HEK293 (cell line): ENCODE measurements around the gene ZC3H15.

Experiments
- CTCF ChIA-PET: fragments of 350-600 bp; formaldehyde crosslinking; extraction: SDS; loops from one replicate; lab custom pipeline; 2021; ENCODE audit warnings: antibody characterized with exemption; lab: Yijun Ruan, JAX
- POLR2A ChIA-PET: fragments of 300-600 bp; formaldehyde crosslinking; extraction: SDS; loops from one replicate; lab custom pipeline; 2020; ENCODE audit warnings: antibody characterized with exemption, inconsistent platforms; lab: Yijun Ruan, JAX
- H3K27ac ChIP-seq: fragments of 200-500 bp; sonication (Bioruptor generic); 2 replicates; pipeline ENCODE4 v1.5.1; 2014; ENCODE audit warnings: low read depth, low read length, control low read depth, inconsistent platforms; ENCODE audit errors: extremely low read depth
- H3K36me3 ChIP-seq, 2 experiments: fragments of 200-500 bp in 1 of 2; sonication (Bioruptor generic) in 1 of 2; 1 replicate in 1 of 2; 2 replicates in 1 of 2; pipeline ENCODE4 v1.5.1; 2014 to 2017; ENCODE audit warnings: inconsistent platforms in 2 of 2, low read length in 2 of 2; ENCODE audit not compliant: control insufficient read depth in 2 of 2, insufficient read depth in 1 of 2
- H3K4me1 ChIP-seq: fragments of 200-500 bp; sonication (Bioruptor generic); 2 replicates; pipeline ENCODE4 v1.5.1; 2014; ENCODE audit warnings: mild to moderate bottlenecking, low read length, inconsistent platforms; ENCODE audit not compliant: control insufficient read depth, insufficient read depth
- H3K4me3 ChIP-seq: 2 replicates; pipeline ENCODE4 v1.5.1; 2011; ENCODE audit warnings: low read depth, mild to moderate bottlenecking, control low read depth, low read length, moderate library complexity
- H3K9me3 ChIP-seq: fragments of 200-500 bp; sonication (Bioruptor generic); 2 replicates; pipeline ENCODE4 v1.5.1; 2014; ENCODE audit warnings: low read depth, low read length, inconsistent platforms; ENCODE audit not compliant: control insufficient read depth, insufficient read depth
- HOXD13 ChIP-seq: sonication (generic); formaldehyde crosslinking; IDR thresholded peaks from 2 replicates; pipeline ENCODE4 v1.8.0; 2022; ENCODE audit warnings: missing genetic modification reagents, borderline replicate concordance
- ZNF341 ChIP-seq: fragments of 450-650 bp; formaldehyde crosslinking; IDR thresholded peaks from 2 replicates; pipeline ENCODE4; 2016; ENCODE audit warnings: low read depth, missing biosample characterization, missing genetic modification characterization
- ZNF571 ChIP-seq: fragments of 450-650 bp; formaldehyde crosslinking; IDR thresholded peaks from 2 replicates; pipeline ENCODE4 v1.5.0; 2017; ENCODE audit warnings: missing biosample characterization, missing genetic modification characterization
- ZNF600 ChIP-seq: fragments of 450-650 bp; formaldehyde crosslinking; IDR thresholded peaks from 2 replicates; pipeline ENCODE4 v1.5.1; 2016; ENCODE audit warnings: missing biosample characterization, missing genetic modification characterization
- ZNF654 ChIP-seq: fragments of 450-650 bp; formaldehyde crosslinking; IDR thresholded peaks from 2 replicates; pipeline ENCODE4 v1.5.1; 2016; ENCODE audit warnings: low read depth, missing biosample characterization, missing genetic modification characterization
- ZNF843 ChIP-seq: fragments of 450-650 bp; formaldehyde crosslinking; IDR thresholded peaks from 2 replicates; pipeline ENCODE4 v1.5.1; 2016; ENCODE audit warnings: missing biosample characterization, missing genetic modification characterization
- TF ChIP-seq, protein P1 (sequence below): IDR thresholded peaks from 2 replicates; pipeline ENCODE4 v1.6.1; 2011; ENCODE audit warnings: mild to moderate bottlenecking, low read depth, low read length, borderline replicate concordance
- TF ChIP-seq, protein P2 (sequence below): fragments of 450-650 bp; formaldehyde crosslinking; IDR thresholded peaks from 2 replicates; pipeline ENCODE4 v1.5.1; 2017; ENCODE audit warnings: missing biosample characterization, missing genetic modification characterization
- TF ChIP-seq, protein P3 (sequence below): fragments of 450-650 bp; formaldehyde crosslinking; IDR thresholded peaks from 2 replicates; pipeline ENCODE4 v1.5.1; 2016; ENCODE audit warnings: missing biosample characterization, missing genetic modification characterization, low read depth
- TF ChIP-seq, protein P4 (sequence below): fragments of 450-650 bp; formaldehyde crosslinking; IDR thresholded peaks from 2 replicates; pipeline ENCODE4 v1.5.1; 2016; ENCODE audit warnings: missing biosample characterization, missing genetic modification characterization, borderline replicate concordance
- TF ChIP-seq, protein P5 (sequence below): fragments of 450-650 bp; formaldehyde crosslinking; IDR thresholded peaks from 2 replicates; pipeline ENCODE4 v1.5.1; 2016; ENCODE audit warnings: missing biosample characterization, missing genetic modification characterization
- TF ChIP-seq, protein P6 (sequence below): fragments of 450-650 bp; IDR thresholded peaks from 2 replicates; pipeline ENCODE4 v1.5.1; 2018; ENCODE audit warnings: missing biosample characterization, mild to moderate bottlenecking, missing genetic modification characterization

The ZC3H15 gene

DNA sequence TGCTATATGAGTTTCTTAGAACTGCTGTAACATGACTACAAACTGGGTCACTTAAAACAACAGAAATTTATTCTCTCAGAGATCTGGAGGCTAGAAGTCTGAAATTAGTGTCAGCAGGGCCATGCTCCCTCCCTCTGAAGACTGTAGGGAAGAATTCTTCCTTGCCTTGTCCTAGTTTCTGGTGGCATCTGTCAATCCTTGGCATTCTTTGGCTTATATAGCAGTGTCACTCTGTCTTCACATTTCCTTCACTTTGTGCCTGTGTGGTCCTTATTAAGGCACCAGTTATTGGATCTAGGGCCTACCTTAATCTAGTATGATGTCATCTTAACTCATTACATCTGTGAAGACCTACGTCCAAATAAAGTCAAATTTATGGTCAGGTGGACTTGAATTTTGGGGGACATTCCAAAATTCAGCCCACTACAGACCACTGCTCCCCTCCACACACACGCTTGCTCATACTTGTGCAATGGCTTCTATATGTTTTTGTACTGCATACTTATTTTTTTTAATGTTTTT lies 7.6 kb downstream of the ZC3H15 start:
- ChIA-PET CTCF (interaction anchor here (0.5 to 4.2 kb wide), 3 partner anchors 11 to 244 kb away, joined by 3 to 21 read pairs (median 8); no protein-coding TSS in a partner anchor), POLR2A (no interaction called here)
- H3K36me3 ChIP-seq = peaks cover 17 to 43% of the 10 kb centered on the region in 2 experiments
- no peak overlapping the region for H3K4me3 ChIP-seq
- H3K4me1 ChIP-seq = peaks cover 3% of the 10 kb centered on the region
- no peaks in the 10 kb centered on the region for H3K9me3 ChIP-seq
- H3K27ac ChIP-seq = no peak overlapping the region
- TF ChIP-seq, protein P1, sequence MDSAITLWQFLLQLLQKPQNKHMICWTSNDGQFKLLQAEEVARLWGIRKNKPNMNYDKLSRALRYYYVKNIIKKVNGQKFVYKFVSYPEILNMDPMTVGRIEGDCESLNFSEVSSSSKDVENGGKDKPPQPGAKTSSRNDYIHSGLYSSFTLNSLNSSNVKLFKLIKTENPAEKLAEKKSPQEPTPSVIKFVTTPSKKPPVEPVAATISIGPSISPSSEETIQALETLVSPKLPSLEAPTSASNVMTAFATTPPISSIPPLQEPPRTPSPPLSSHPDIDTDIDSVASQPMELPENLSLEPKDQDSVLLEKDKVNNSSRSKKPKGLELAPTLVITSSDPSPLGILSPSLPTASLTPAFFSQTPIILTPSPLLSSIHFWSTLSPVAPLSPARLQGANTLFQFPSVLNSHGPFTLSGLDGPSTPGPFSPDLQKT = no peak
- TF ChIP-seq, protein P2, sequence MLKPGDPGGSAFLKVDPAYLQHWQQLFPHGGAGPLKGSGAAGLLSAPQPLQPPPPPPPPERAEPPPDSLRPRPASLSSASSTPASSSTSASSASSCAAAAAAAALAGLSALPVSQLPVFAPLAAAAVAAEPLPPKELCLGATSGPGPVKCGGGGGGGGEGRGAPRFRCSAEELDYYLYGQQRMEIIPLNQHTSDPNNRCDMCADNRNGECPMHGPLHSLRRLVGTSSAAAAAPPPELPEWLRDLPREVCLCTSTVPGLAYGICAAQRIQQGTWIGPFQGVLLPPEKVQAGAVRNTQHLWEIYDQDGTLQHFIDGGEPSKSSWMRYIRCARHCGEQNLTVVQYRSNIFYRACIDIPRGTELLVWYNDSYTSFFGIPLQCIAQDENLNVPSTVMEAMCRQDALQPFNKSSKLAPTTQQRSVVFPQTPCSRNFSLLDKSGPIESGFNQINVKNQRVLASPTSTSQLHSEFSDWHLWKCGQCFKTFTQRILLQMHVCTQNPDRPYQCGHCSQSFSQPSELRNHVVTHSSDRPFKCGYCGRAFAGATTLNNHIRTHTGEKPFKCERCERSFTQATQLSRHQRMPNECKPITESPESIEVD (tag by site-specific recombination) = no peak
- TF ChIP-seq HOXD13 (CRISPR knock-in tag) = no peak
- no peak for TF ChIP-seq ZNF571 (tag by site-specific recombination)
- no peak for TF ChIP-seq ZNF843
- TF ChIP-seq, protein P3, sequence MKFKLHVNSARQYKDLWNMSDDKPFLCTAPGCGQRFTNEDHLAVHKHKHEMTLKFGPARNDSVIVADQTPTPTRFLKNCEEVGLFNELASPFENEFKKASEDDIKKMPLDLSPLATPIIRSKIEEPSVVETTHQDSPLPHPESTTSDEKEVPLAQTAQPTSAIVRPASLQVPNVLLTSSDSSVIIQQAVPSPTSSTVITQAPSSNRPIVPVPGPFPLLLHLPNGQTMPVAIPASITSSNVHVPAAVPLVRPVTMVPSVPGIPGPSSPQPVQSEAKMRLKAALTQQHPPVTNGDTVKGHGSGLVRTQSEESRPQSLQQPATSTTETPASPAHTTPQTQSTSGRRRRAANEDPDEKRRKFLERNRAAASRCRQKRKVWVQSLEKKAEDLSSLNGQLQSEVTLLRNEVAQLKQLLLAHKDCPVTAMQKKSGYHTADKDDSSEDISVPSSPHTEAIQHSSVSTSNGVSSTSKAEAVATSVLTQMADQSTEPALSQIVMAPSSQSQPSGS (tag by site-specific recombination) = peak; percentile 68; the same call in 1 of the 2 replicates
- no peak for TF ChIP-seq ZNF600 (tag by site-specific recombination)

DNA sequence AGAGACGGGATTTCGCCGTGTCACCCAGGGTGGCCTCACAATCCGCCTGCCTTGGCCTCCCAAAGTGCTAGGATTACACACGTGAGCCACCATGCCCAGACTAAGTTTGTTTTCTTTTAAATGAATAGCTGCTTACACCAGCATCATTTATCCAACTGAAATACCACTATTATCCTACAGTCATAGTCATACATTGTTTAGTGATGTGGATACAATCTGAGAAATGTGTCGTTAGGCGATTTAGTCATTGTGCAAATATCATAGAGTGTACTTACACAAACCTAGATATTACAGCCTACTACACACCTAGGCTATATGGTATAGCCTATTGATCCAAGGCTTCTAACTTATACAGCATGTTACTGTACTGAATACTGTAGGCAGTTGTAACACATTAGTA lies 10.3 kb downstream of the ZC3H15 start:
- TF ChIP-seq ZNF341 (tag by site-specific recombination) (no peak), ZNF654 (tag by site-specific recombination) (no peak)
- TF ChIP-seq, protein P4, sequence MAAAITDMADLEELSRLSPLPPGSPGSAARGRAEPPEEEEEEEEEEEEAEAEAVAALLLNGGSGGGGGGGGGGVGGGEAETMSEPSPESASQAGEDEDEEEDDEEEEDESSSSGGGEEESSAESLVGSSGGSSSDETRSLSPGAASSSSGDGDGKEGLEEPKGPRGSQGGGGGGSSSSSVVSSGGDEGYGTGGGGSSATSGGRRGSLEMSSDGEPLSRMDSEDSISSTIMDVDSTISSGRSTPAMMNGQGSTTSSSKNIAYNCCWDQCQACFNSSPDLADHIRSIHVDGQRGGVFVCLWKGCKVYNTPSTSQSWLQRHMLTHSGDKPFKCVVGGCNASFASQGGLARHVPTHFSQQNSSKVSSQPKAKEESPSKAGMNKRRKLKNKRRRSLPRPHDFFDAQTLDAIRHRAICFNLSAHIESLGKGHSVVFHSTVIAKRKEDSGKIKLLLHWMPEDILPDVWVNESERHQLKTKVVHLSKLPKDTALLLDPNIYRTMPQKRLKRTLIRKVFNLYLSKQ (tag by site-specific recombination) = no peak
- TF ChIP-seq, protein P5, sequence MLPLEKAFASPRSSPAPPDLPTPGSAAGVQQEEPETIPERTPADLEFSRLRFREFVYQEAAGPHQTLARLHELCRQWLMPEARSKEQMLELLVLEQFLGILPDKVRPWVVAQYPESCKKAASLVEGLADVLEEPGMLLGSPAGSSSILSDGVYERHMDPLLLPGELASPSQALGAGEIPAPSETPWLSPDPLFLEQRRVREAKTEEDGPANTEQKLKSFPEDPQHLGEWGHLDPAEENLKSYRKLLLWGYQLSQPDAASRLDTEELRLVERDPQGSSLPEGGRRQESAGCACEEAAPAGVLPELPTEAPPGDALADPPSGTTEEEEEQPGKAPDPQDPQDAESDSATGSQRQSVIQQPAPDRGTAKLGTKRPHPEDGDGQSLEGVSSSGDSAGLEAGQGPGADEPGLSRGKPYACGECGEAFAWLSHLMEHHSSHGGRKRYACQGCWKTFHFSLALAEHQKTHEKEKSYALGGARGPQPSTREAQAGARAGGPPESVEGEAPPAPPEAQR (tag by site-specific recombination) = no peak
- TF ChIP-seq, protein P6, sequence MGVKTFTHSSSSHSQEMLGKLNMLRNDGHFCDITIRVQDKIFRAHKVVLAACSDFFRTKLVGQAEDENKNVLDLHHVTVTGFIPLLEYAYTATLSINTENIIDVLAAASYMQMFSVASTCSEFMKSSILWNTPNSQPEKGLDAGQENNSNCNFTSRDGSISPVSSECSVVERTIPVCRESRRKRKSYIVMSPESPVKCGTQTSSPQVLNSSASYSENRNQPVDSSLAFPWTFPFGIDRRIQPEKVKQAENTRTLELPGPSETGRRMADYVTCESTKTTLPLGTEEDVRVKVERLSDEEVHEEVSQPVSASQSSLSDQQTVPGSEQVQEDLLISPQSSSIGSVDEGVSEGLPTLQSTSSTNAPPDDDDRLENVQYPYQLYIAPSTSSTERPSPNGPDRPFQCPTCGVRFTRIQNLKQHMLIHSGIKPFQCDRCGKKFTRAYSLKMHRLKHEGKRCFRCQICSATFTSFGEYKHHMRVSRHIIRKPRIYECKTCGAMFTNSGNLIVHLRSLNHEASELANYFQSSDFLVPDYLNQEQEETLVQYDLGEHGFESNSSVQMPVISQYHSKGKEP (tag by site-specific recombination) = no peak
- Histone ChIP-seq H3K4me3 (no peak overlapping the region), H3K36me3 (peaks cover 22 to 70% of the 10 kb centered on the region in 2 experiments), H3K9me3 (no peaks in the 10 kb centered on the region), H3K4me1 (no peaks in the 10 kb centered on the region), H3K27ac (no peak overlapping the region)
- ChIA-PET POLR2A (interaction anchor here (1.2 kb wide), 1 partner anchor 10 kb away, joined by 4 read pairs; no protein-coding TSS in a partner anchor), CTCF (interaction anchor here (0.8 kb wide), 1 partner anchor 8 kb away, joined by 3 read pairs; no protein-coding TSS in a partner anchor)
